ENCODE data around the gene FOXP3.

DNA sequence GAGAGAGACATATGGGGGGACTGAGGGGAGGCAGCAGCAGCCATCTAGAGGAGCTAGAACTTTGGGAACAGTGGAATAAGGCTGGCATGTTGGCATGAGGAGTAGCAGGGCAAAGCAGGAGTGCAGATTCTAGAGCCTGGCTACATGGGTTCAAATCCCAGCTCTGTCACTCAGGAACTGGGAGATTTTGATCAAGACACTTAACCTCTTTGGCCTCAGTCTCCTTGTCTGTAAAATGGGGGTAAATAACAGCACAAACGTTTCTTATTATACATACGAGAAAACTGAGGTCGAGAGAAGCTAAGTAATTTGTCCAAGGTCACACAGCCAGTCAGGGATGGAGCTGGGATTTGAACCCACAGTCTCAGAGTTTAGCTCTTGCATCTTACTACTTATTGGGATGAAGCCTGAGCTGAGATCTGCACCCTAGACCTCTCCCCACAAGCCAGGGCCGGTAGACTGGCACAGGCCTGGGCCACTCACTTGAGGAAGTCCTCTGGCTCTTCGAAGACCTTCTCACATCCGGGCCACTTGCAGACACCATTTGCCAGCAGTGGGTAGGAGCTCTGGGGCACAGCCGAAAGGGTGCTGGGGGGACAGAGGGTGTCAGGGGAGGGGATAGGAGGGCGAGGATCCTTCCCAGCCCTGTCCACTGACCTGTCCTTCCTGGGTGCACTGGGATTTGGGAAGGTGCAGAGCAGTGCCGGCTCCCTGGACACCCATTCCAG, 8.1 kb downstream of the FOXP3 start:
- TF ChIP-seq POLR2A (IDR thresholded peaks at IDR 0.05) (no peak), EP300 (IDR thresholded peaks at IDR 0.05) (no peak), POLR2AphosphoS5 (IDR thresholded peaks at IDR 0.05) (no peak)
